Renal cortical epithelial cell (primary cell): ENCODE measurements around the gene NOSIP. TPM values are rescaled to one million over a fixed set of nuclear protein-coding genes. Genes with fewer than 3 reads are reported as not detected.
A peak's percentile ranks its signal among the peaks of the same experiment; 100 is the strongest.

Experiments used
- DNase-seq: peaks from one replicate; pipeline ENCODE4 v3.0.0-alpha.2; 2011; ENCODE audit warnings: low read depth
- total RNA-seq: library from RNA; depleted of rRNA; stranded (reverse); fragments of >200 nt; gene quantifications from 2 replicates; pipeline ENCODE4 v1.2.3, GENCODE V29; 2014

The NOSIP gene
- total RNA-seq, 1 donor from 2014 or later = 37.9 TPM

- no peak for DNase-seq
Measured at GRCh38 chr19:49573009-49573408, 7.3 kb downstream of the NOSIP start.

GRCh38 chr19:49570997-49571676 is 9.2 kb downstream of the NOSIP start:
- DNase-seq = no peak

DNA sequence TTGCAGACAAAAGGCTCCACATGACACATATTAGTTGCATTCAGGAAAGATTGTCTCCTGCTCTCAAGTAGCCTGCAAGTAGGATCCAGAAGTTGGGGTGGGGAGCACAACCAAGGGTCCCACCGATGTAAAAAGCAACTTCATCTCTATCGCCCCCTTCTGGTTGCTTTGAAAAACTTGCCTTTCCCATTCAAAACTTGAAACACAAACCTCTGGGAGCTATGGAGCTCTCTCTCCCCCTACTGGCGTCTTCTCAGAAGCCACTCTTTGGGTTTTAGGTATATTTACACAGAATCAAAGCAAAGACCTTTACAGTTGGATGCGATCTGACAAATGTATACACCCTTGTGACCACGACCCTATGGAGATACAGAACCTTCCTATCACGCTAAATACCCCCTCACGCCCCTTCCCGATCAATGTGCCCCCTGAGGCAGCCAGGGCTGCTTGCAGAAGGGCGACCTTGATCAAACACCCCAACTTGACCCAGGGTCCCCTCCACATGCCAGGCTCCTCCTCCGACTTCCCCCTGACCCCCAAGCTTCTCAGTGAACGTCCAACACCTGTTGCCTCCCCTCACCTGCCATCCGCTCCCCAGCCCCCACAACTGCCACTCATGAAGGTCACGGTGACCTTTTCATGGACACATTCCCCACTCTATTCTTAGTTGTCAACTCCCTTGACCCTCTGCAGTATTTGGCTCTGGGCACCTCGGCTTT is 10.1 kb downstream of the NOSIP start:
- peak; percentile 81 for DNase-seq

DNA sequence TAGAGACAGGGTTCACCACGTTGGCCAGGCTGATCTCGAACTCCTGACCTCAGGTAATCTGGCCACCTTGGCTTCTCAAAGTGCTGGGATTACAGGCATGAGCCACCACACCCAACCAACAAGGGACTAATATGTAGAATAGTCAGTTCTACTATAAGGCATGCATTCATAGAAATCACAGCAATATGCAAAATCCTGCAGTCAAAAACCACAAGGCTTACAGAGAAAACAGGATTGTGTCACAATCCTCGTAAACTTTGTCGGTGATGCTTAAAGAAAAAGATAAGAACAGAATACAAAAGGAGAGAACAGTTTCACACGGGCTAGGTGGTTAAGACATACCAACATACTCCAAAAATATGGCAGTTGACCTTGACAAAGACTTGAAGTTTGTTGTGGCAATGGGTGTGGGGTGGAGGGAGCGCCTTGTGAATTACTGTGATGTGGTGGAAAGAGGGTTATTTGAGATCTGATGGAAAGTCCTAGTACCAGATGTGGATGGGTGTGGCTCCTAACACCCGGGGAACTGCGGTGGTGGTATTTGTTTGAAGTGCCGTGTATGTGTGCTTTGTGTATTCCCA is 12.4 kb downstream of the NOSIP start:
- DNase-seq = no peak

DNA sequence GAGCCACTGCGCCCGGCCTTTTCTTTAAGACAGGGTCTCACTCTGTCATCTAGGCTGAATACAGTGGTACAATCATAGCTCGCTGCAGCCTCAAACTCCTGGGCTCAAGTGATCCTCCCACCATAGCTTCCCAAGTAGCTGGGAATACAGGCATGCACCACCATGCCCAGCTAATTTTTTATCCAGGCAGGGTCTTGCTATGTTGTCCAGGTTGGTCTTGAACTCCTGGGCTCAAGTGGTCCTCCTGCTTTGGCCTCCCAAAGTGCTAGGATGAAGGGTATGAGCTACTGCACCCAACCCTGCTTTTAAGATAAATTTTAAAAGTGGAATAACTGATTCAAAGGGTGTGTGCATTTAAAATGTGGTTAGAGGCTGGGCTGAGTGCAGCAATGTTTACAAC is 14.1 kb downstream of the NOSIP start:
- DNase-seq = no peak

DNA sequence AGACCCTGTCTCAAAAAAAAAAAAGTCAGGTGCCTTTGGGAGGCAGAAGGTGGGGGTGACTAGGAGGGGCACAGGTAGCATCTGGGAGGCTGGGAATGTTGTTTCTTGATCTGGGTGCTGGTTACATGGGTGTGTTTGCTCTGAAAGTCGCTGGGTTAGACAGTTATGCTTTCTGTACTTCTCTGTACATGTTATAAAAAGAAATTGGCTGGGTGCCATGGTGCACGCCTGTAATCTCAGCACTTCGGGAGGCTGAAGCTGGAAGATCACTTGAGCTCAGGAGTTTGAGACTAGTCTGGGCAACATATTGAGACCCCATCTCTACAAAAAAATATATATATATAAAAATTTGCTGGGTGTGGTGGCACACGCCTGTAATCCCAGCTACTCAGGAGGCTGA is 15.1 kb downstream of the NOSIP start:
- no peak for DNase-seq

DNA sequence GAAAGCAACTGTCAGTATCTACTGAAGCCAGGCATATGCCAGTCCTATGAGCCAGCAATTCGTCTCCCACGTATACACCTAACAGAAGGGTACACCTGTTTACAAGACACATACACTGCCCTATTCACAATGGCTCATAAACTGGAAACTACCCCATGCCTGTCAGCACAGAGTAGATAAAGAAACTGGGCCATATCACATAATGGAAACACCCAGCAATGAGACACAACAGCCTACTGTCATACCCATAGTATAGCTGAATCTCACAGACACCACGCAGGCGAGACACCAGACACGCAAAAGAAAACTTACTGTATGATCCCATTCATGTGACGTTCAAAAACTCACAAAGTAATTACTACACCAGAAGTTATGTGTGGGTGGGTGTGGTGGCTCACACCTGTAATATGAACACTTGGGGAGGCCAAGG is 15.7 kb downstream of the NOSIP start:
- DNase-seq = no peak

DNA sequence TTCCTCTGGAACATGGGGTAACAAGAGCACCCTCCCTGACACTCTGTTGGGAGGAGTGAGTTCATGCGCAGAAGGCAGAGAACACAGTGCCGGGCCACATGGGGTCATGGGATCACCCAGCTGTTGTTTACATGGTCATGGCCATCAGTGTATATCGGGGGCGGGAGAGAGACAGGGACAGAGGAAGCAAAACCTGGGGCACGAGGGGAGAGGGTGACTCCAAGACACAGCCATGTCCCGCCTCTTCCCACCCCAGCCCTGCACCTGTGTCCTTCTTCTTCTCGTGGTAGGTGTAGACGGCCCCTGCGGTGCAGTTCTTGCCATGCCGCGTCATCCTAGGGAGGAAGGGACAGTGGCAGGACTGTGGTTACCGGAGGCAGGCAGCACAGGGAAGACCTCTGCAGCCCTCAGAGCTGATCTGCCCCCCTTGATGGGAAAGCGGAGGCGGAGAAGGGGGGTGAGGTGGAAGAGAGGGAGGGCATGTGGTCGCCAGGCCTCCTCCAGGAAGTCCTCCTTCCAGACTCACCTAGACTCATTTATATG is 19.9 kb downstream of the NOSIP start:
- no peak for DNase-seq

- DNase-seq = no peak
Measured at GRCh38 chr19:49559928-49560327, 20.4 kb downstream of the NOSIP start.

GRCh38 chr19:49559443-49559842 is 20.9 kb downstream of the NOSIP start:
- no peak for DNase-seq

- no peak for DNase-seq
Measured at GRCh38 chr19:49558591-49558990, 21.8 kb downstream of the NOSIP start.

GRCh38 chr19:49557641-49558325 is 22.6 kb downstream of the NOSIP start:
- no peak for DNase-seq

DNA sequence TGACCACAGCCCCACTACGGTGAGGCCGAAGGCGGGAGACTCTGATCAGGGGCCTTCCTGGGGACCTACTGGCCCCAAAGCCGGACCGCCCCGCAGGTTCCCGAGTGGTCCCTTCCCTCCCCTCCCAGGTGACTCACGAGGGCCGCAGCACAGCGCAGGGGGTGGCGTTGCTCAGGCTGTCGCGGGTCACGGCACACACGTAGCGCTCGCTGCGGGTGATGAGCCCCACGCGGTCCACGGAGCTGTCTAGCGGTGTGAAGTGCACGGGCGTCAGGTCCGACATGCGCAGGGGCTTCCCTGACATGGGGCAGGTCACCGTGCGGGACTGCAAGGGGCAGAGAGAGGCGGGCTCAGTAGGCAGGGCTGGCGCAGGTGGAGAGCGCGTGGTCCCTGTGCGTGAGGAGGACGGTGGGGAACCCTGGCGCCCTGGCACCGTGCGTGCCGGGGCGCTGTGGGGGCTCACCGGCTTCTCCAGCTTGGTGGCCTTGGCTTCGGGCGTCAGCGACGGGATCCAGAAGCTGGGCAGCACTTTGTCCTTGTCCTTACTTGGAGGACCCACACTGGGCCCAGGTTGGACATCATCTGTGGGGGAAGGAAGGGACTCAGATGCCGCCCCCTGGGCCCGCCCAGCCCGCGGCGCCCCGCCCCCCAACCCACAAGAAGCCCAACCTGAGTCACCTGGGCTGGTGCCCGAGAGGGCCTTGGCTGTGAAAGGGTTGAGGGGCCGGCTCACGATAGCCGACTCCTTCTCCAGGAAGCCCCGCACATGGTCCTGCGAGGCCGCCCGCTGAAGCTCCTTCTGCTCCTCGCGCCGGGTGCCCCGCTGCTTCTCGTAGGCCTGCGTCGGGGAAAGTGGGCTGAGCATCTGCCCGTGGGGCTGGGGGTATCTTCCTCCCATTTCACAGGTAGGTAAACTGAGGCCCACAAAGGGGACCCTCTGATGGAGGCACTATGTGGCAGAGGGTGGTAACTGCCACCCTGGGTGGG is 23.7 kb downstream of the NOSIP start:
- no peak for DNase-seq

DNA sequence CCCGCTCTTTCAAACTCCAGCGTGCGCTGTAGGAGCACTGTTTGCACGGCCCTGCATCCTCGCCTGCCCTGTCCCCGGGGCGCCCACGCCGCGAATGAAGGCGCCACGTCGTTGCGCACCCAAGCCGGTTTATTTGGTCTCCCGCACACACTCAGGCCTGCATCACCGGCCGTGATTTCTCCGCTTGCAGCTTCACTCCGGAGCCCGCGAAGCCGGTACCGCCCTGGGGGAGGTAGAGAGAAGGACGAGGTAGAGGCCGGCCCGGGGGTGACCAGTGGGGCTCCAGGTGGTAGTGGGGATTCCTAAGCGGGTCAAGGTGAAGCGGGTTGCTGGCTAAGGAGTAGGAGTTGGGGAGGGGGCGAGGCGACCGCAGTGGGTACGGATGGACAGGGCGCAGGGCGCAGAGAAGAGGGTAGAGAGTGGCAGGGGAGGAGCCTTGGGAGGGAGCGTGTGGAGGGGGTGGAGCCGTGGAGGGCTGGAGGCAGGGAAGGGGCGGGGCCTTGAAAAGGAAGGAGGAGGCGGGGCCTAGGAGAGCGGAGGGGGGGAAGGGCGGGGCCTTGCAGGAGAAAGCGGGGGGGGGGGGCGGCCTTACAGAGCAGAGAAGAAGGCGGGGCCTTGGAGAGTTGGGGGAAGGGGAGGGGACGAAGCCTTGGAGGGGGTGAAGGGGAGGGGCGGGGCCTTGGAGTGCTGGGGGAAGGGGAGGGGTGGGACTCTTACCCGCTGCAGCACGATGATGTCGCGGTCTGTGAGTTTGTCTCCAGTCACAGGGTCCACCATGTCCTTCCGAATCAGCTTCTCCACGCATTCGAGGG is 24.6 kb downstream of the NOSIP start:
- no peak for DNase-seq

- DNase-seq = no peak
Measured at GRCh38 chr19:49554701-49555181, 25.6 kb downstream of the NOSIP start.

DNA sequence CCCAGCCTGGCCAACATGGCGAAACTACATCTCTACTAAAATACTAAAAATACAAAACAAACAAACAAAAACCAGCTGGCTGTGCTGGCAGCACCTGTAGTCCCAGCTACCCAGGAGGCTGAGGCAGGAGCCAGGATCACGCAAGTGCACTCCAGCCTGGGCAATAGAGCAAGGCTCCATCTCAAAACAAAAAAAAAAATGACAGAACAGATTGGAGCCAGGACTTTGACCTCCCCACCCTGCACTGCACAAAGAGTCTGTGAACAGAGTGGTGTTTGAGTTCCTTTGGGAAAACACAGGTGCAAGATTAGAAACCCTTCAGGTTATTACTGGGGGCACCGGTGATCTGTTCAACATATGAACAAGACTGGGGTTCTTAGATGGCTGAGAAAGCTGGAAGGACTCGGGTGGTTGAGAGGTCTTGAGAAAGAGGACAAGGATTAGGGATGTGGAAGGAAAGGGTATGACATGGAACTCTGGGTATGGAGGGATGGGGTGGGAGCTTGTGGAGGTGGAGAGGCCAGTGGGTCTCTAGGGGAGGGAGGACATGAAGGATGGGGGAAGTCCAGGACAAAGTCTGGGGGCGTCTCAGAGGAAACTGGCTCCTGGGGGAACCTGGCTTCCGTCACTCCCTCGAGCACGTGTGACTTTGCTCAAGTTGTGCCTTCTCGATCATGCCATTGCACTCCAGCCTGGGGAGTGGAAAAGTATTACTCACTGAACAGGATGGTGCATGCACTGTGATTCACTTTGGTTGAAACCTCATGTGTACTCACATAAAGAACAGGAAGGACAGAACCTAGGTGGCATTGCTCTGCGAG is 26.7 kb downstream of the NOSIP start:
- peak; percentile 45 for DNase-seq

DNA sequence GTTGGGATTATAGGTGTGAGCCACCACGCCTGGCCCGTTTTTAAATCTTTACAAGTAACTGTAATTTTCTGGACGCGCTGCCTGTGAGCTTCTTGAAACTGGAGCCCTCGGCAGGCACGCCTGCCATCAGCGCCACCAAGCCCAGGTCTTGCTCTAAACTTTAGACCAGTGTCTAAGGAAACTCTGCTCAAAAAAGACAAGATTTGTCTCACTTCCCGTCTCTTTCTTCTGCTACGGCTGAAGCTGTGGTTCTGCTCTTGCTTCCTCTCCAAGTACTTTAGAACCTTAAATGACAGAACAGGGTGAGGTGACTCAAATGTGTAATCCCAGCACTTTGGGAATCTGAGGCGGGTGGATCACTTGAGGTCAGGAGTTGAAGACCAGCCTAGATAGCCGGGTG is 27.6 kb downstream of the NOSIP start:
- DNase-seq = no peak

- no peak for DNase-seq
Measured at GRCh38 chr19:49551531-49551930, 28.8 kb downstream of the NOSIP start.

GRCh38 chr19:49549045-49549444 is 31.3 kb downstream of the NOSIP start:
- DNase-seq = no peak
